GM19372 (cell line): ENCODE data around the gene SPTB.

Experiments
- ATAC-seq: cut with Tn5 transposase; IDR thresholded peaks from one replicate; pipeline ENCODE4 v1.9.1; 2021; ENCODE audit warnings: mild to moderate bottlenecking, low read depth, moderate library complexity; ENCODE audit not compliant: unreplicated experiment

Gene SPTB

GRCh38 chr14:64702493-64703394, 177.0 kb downstream of the SPTB start:
- ATAC-seq: no peak

GRCh38 chr14:64701660-64702059, 178.0 kb downstream of the SPTB start:
- ATAC-seq: no peak

- no peak for ATAC-seq
Measured at GRCh38 chr14:64700894-64701293, 178.8 kb downstream of the SPTB start.

- ATAC-seq: no peak
Measured at GRCh38 chr14:64700290-64700689, 179.4 kb downstream of the SPTB start.

- no peak for ATAC-seq
Measured at GRCh38 chr14:64698903-64699302, 180.8 kb downstream of the SPTB start.

- no peak for ATAC-seq
Measured at GRCh38 chr14:64696355-64696857, 183.3 kb downstream of the SPTB start.
